Astrocyte of the spinal cord (primary cell): ENCODE data around the gene PIK3CG.
"Not testable (repeated sequence)": the region's sequence is repeated elsewhere in the genome, so short reads cannot be mapped to it uniquely, and the experiment has no call there.

ENCODE experiments used
- DNase-seq: peaks from one replicate; pipeline ENCODE4 v3.0.0; 2011; ENCODE audit warnings: low read depth, low spot score
- H3K4me3 ChIP-seq: 2 replicates; pipeline ENCODE4 v1.5.1; 2011; ENCODE audit warnings: low read depth, mild to moderate bottlenecking, low read length, moderate library complexity
- CTCF ChIP-seq: IDR thresholded peaks from 2 replicates; pipeline ENCODE4 v1.5.1; 2012; ENCODE audit warnings: low read depth, mild to moderate bottlenecking, low read length, inconsistent platforms
- in situ Hi-C: cut with HindIII; loops from 2 replicates; pipeline ENCODE4 v1.10.0; 2017; ENCODE audit warnings: low sequenced_read_pairs

PIK3CG gene

DNA sequence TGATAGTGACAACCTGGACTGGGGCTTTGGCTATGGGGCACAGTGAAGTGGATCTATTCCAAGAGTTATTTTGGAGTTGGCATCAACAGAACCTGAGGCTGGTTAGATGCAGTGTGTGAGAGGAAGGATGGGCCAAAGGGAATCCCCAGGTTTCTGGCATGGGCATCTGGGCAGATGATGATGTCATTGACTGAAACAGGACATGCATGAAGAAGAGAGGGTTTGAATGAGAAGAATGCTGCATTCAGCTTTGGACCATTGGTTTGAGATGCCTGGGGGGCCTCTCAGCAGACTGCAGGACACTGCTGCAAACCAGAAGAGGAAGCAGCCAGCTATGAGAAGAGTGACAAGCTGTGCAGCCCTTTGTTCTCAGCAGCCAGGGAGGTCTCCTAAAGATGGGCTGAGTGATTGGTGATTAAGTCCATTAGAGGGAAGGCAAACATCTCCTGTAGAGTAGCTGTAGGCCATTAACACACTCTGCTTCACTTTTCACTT lies 23.1 kb upstream of the PIK3CG start:
- H3K4me3 ChIP-seq = no peak overlapping the region
- no peak for DNase-seq
- TF ChIP-seq CTCF = no peak
- in situ Hi-C loops = no loop called here

- no peak for DNase-seq
- TF ChIP-seq CTCF = no peak
- in situ Hi-C loops = no loop called here
- H3K4me3 ChIP-seq = no peak overlapping the region
Observed at GRCh38 chr7:106844279-106844997, 20.6 kb upstream of the PIK3CG start.

- H3K4me3 ChIP-seq = no peak overlapping the region
- in situ Hi-C loops = no loop called here
- no peak for DNase-seq
Observed at GRCh38 chr7:106848049-106848448, 17.0 kb upstream of the PIK3CG start.

DNA sequence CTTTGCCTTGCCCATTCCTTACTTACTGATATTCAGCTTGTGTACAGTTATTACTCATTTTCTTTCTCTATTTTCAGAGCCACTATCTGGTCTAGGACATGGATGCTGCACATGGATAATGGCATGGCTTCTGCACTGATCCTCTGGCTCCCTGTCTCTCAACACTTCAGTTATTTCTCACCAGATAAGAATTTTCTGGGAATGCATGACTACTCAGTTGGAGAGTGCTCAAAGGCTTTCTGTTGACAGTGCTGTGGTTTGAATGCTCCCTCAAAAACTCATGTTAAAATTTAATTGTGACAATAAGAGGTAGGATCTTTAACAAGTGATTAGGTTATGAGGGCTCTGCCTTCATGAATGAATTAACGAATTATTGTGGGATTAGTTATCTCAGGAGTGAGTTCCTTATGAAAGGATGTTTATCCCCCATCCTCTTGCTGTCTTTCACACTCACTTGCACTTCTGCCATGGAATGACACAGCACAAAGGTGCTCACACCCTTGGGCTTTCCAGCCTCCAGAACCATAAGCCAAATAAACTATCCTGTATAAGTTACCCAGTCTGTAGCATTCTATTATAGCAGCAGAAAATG lies 16.1 kb upstream of the PIK3CG start:
- H3K4me3 ChIP-seq = no peak overlapping the region
- no peak for TF ChIP-seq CTCF
- peak; percentile 72 for DNase-seq
- in situ Hi-C loops = no loop called here

More at GRCh38 chr7:106848049-106848448, 17.0 kb upstream of the PIK3CG start:
- TF ChIP-seq CTCF = no peak

GRCh38 chr7:106851632-106852031 lies 13.4 kb upstream of the PIK3CG start:
- in situ Hi-C loops, DNase-seq, H3K4me3 ChIP-seq: not testable (repeated sequence)

DNA sequence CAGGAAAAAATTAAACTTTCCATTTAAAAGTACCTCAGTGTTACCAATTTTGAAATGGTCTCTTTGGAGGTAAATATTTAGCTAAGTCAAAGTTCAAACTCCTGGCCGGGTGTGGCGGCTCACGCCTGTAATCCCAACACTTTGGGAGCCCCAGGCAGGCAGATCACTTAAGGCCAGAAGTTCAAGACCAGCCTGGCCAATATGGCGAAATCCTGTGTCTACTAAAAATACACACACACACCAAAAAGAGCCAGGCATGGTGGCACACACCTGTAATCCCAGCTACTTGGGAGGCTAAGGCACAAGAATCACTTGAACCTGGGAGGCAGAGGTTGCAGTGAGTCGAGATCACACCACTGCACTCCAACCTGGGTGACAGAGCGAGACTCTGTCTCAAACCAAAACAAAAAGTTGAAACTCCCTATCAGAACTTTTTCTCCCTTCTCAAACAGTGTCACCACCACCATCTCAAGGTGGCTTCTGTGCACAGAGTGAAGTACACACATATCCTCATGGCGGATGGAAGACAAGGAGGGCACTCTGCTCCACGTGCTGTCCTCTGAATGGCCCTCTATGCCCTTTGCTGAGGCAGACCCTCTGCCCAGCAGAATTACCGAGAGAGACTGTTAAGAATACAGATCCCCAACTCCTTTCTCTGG lies 11.7 kb upstream of the PIK3CG start:
- in situ Hi-C loops = no loop called here
- H3K4me3 ChIP-seq = no peak overlapping the region
- TF ChIP-seq CTCF = no peak
- DNase-seq = no peak
